ENCODE measurements around the gene ANKRD10.
A peak's percentile ranks its signal among the peaks of the same experiment; 100 is the strongest.

The ANKRD10 gene

GRCh38 chr13:110873639-110874507 lies 41.0 kb downstream of the ANKRD10 start (continued):
- peak; percentile 71; the same call in 1 of the 2 replicates for TF ChIP-seq ZNF639 (tag by site-specific recombination; IDR thresholded peaks at IDR 0.05)
- TF ChIP-seq ZNF391 (tag by site-specific recombination; IDR thresholded peaks at IDR 0.05; ENCODE audit: borderline replicate concordance, low read depth): peak; percentile 63; the same call in 1 of the 2 replicates
- TF ChIP-seq ZNF239 (tag by site-specific recombination; IDR thresholded peaks at IDR 0.05): no peak
- TF ChIP-seq ZFP3 (tag by site-specific recombination; IDR thresholded peaks at IDR 0.05; ENCODE audit: low read depth): no peak
- no peak for TF ChIP-seq ZNF174 (tag by site-specific recombination; IDR thresholded peaks at IDR 0.05)
- TF ChIP-seq ZSCAN30 (tag by site-specific recombination; IDR thresholded peaks at IDR 0.05): no peak
- TF ChIP-seq ZNF549 (tag by site-specific recombination; IDR thresholded peaks at IDR 0.05): no peak
- TF ChIP-seq ZFHX2 (tag by site-specific recombination; conservative IDR thresholded peaks at IDR 0.05): peak; percentile 69
- TF ChIP-seq, protein P1, sequence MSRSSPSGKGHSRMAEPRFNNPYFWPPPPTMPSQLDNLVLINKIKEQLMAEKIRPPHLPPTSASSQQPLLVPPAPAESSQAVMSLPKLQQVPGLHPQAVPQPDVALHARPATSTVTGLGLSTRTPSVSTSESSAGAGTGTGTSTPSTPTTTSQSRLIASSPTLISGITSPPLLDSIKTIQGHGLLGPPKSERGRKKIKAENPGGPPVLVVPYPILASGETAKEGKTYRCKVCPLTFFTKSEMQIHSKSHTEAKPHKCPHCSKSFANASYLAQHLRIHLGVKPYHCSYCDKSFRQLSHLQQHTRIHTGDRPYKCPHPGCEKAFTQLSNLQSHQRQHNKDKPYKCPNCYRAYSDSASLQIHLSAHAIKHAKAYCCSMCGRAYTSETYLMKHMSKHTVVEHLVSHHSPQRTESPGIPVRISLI (tag by site-specific recombination; IDR thresholded peaks at IDR 0.05): no peak
- no peak for TF ChIP-seq MYNN (tag by site-specific recombination; IDR thresholded peaks at IDR 0.05; ENCODE audit: borderline replicate concordance)
- TF ChIP-seq PRDM10 (tag by site-specific recombination; IDR thresholded peaks at IDR 0.05): no peak
- no peak for TF ChIP-seq ZNF529 (tag by site-specific recombination; IDR thresholded peaks at IDR 0.05; ENCODE audit: insufficient replicate concordance)
- TF ChIP-seq ZNF473 (tag by site-specific recombination; IDR thresholded peaks at IDR 0.05): 0 out of 2 replicates have a peak, but pooled peaks have one; percentile 57
- no peak for TF ChIP-seq ZNF280D (tag by site-specific recombination; IDR thresholded peaks at IDR 0.05)
- TF ChIP-seq ZBTB20 (tag by site-specific recombination; IDR thresholded peaks at IDR 0.05): peak; percentile 29; the same call in 1 of the 2 replicates
- peak; percentile 24; the same call in 1 of the 2 replicates for TF ChIP-seq ZNF341 (tag by site-specific recombination; IDR thresholded peaks at IDR 0.05; ENCODE audit: low read depth)
- TF ChIP-seq ZNF2 (tag by site-specific recombination; IDR thresholded peaks at IDR 0.05): peak; percentile 44; the same call in 1 of the 2 replicates
- TF ChIP-seq ZNF133 (tag by site-specific recombination; IDR thresholded peaks at IDR 0.05): no peak

Measured in HEK293 (cell line).